HG02623 (cell line): ENCODE results near the gene RABGGTB.
"Not testable (repeated sequence)": the region's sequence is repeated elsewhere in the genome, so short reads cannot be mapped to it uniquely, and the experiment has no call there.

Experiments used
- ATAC-seq: cut with Tn5 transposase; IDR thresholded peaks from one replicate; pipeline ENCODE4 v1.9.1; 2021; ENCODE audit warnings: moderate library complexity; ENCODE audit not compliant: unreplicated experiment

The RABGGTB gene

DNA sequence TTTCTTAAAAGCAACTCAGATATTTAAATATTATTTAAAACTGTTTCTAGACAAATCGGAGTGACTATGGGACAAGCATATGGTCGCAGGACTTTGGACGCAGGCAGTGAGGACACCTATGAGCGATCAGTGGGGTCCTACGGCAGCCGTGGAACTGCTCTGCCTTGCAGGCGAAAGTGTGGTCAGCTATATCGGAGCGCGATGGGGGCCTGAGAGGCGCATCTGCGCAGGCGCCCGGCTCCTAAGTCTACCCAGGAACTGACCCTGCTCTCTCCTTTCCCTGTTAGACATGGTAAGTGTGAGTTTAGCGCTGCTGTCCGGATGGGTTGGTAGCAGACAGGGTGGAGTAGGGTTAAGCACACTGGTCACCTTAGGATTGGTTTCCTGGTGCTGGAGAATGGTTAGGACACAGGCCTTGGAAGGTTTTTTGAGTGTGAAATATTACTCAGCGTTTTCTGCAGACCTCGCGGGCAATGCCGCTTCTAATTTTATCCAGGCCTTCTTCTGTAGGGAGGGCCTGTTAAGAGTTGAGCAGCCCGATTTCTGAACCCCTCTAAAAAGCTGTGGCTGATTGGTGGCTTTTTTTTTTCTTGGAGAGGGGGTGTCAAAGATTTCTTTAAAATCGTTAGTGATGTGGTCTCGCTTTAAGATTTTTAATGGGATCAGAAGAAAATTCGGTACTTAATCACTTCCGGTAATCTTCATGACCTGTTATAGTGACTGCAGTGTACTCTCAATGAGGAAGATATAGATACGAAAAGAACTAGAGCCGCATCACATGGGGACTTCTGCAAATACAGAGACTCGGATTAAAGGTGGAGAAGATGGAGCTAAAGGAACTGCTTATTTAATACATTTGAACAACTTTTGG is at the start of gene RABGGTB:
TSS of gene RABGGTB (plus strand) at position 274 of the 871 bp plus-strand sequence. CDS start at position 290, 16 bp downstream.
- ATAC-seq, result peak; percentile 59

DNA sequence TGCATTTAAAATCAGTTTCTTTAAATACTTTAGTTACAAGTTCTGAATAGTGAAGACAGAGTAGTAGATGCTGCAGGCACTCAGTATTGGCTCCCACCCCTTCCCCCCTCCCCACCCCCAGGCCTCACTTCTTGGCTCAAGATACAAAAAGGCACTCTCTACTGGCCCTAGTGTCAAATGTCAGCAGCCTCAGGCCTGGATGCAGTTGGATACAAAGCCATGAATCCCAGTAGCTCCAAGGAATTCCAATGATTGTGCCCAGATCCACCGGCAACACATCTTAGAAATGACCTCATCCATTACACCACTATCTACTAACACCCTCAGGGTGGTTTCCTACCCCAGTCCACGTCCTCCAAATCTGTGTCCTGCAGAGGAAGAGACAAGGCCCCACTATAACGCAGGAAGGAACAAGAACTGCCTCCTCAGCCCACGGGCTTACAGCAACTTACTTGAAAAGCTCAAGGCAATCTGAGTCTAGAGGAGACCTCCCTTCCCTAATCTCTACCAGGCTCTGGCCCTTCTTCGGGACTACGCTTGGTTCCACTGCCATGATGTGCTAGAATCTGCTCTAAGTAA is 43.9 kb upstream of the RABGGTB start:
- no peak for ATAC-seq

DNA sequence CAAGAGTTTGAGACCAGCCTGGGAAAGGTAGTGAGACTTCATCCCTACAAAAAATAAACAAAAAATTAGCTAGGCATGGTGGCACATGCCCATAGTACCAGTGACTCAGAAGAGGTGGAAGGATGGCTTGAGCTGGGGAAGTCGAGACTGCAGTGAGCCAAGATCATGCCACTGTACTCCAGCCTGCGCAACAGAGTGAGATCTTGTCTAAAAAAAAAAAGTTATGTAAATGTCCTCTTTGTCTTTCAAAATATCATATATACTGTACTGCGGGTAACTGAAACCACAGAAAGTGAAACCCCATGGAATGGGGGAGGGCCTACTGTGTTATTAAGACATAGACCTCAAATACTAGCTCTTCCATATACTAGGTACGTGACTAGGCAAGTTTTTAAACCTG is 40.8 kb upstream of the RABGGTB start:
- ATAC-seq, result peak; percentile 72

DNA sequence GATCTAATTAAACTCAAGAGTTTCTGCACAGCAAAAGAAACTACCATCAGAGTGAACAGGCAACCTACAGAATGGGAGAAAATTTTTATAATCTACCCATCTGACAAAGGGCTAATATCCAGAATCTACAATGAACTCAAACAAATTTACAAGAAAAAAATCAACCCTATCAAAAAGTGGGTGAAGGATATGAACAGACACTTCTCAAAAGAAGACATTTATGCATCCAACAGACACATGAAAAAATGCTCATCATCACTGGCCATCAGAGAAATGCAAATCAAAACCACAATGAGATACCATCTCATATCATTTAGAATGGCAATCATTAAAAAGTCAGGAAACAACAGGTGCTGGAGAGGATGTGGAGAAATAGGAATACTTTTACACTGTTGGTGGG is 28.8 kb upstream of the RABGGTB start:
- ATAC-seq, result not testable (repeated sequence)

DNA sequence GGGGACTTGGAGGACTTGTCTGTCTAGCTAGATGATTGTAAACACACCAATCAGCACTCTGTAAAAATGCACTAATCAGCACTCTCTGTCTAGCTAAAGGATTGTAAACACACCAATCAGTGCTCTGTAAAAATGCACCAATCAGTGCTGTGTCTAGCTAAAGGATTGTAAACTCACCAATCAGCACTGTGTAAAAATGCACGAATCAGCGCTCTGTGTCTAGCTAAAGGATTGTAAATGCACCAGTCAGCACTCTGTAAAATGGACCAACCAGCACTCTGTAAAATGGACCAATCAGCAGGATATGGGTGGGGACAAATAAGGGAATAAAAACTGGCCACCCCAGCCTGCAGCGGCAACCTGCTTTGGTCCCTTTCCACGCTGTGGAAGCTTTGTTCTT is 27.5 kb upstream of the RABGGTB start:
- not testable (repeated sequence) for ATAC-seq

DNA sequence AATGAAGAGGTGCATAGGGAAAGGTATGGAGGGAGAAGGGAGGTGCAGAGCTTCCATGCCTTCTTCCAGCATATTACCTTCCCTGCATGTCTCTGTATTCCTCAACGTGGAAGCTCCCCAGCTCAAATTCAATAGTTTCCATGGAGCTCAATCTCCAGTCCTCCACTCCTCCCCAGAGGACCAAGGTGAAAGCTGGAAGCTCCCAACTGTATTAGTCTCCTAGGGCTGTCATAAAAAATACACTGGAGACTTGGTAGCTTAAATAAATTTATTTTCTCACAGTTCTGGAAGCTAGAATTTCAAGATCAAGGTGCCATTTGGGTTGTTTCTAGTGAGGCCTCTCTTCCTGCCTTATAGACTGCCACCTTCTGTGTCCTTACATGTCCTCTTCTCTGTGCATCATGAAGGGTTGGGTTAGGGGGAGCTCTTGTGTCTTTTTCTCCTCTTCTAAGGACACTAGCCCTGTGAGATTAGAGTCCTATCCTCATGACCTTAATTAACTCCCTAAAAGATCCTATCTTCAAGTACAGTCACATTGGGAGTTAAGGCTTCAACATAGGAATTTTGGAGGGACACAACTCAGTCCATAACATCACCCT is 21.9 kb upstream of the RABGGTB start:
- no peak for ATAC-seq

DNA sequence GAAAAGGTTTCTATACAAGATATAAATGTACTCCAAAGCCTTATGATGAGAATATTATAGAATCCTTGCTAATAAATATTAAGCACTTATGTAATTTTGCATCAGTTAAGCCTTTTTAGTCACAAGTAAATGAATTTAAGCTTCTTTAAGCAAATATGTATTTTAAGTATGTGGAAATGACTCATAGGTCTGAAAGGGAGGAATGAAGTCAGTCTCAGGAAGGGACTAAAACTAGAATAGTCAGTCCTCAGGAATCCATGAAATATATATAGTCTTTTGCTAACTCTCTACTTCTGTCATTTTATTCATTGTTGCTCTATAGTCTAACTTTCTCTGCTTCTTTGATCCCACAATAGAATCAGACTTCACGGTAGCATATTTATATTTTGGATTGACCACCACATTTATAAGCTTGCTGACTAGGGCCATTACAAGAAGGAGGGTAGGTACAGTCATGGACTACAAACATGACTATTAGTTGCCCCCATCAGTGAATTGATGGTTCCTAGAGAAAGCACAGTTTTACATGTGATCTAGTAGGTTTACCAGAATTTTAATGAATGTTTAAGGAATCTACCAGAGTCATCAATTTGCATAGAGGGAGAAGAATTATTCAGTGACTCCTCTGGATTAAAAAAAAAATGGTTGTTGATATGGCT is 20.2 kb upstream of the RABGGTB start:
- ATAC-seq, result no peak

DNA sequence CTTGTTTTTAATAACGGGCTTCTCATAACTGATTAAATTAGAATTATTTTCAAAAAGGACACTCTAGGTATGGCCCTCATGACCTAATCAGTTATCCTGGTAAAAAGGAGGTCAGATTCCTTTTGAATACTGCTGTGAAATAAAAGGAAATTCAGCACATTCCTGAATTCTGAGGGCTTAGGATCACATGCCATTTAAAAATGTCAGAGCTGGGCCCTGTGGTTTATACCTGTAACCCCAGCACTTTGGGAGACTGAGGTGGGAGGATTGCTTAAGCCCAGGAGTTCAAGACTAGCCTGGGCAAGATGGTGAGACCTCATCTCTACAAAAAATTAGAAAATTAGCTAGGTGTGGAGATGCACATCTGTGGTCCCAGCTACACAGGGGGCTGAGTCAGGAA is 18.0 kb upstream of the RABGGTB start:
- no peak for ATAC-seq

DNA sequence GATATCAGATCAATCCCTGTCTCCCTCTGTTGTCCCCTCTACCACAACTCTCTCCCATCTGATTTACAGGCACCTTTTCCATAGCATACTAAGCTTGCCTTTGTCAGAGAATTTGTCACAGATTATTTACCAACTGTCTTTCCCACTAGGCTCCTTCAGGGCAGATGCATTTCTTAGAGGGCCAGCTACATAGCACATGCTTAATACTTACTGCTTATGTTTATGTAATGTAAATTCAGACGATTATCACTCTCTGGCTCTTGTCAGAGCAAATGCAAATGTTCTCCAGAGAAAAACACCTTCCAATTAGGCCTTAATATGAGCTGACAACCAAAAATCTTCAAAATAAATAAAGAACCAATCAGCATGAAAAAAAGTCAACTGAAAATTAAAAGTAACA is 15.3 kb upstream of the RABGGTB start:
- ATAC-seq, result no peak

DNA sequence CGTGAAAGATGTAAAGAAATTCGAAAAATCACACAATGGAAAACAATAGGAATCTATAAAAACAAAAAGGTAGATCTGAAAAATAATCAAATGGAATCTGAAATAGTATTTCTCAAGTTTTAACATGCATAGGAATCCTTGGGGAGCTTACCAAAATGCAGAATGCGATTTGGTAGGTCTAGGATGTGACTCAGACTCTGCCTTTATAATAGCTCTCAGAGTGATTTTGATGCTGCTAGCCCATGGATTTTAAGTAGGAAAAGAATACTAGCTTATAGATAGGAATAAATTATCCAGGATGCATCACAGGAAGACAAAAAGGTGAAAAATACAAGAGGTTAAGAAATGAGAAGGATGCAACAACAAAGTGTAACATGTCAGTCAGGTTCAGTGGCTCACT is 14.1 kb upstream of the RABGGTB start:
- ATAC-seq, result no peak

DNA sequence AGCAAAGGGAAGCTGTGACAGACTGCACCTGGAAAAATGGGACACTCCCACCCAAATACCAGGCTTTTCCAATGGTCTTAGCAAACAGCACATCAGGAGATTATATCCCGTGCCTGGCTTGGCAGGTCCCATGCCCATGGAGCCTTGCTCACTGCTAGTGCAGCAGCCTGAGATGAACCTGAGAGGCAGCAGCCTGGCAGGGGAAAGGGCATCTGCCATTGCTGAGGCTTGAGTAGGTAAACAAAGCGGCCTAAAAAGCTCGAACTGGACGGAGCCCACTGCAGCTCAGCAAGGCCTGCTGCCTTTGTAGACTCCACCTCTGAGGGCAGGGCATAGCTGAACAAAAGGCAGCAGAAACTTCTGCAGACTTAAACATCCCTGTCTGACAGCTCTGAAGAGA is 8.2 kb upstream of the RABGGTB start:
- ATAC-seq, result not testable (repeated sequence)

DNA sequence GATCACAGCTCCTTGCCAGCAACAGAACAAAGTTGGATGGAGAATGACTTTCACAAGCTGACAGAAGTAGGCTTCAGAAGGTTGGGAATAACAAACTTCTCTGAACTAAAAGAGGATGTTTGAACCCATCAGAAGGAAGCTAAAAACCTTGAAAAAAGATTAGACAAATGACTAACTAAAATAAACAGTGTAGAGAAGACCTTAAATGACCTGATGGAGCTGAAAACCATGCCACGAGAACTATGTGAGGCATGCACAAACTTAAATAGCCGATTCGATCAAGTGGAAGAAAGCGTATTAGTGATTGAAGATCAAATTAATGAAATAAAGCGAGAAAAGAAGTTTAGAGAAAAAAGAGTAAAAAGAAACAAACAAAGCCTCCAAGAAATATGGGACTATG is 7.4 kb upstream of the RABGGTB start:
- not testable (repeated sequence) for ATAC-seq

DNA sequence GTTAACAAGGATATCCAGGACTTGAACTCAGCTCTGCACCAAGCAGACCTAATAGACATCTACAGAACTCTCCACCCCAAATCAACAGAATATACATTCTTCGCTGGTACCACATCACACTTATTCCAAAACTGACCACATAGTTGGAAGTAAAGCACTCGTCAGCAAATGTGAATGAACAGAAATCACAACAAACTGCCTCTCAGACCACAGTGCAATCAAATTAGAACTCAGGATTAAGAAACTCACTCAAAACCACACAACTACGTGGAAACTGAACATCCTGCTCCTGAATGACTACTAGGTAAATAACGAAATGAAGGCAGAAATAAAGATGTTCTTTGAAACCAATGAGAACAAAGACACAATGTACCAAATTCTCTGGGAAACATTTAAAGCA is 5.9 kb upstream of the RABGGTB start:
- ATAC-seq, result not testable (repeated sequence)

DNA sequence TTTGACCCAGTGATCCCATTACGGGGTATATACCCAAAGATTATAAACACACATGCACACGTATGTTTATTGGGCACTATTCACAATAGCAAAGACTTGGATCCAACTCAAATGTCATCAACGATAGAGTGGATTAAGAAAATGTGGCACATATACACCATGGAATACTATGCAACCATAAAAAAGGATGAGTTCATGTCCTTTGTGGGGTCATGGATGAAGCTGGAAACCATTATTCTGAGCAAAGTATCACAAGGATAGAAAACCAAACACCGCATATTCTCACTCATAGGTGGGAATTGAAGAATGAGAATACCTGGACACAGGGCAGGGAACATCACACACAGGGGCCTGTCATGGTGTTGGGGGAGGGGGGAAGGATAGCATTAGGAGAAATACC is 2.1 kb upstream of the RABGGTB start:
- ATAC-seq, result not testable (repeated sequence)

DNA sequence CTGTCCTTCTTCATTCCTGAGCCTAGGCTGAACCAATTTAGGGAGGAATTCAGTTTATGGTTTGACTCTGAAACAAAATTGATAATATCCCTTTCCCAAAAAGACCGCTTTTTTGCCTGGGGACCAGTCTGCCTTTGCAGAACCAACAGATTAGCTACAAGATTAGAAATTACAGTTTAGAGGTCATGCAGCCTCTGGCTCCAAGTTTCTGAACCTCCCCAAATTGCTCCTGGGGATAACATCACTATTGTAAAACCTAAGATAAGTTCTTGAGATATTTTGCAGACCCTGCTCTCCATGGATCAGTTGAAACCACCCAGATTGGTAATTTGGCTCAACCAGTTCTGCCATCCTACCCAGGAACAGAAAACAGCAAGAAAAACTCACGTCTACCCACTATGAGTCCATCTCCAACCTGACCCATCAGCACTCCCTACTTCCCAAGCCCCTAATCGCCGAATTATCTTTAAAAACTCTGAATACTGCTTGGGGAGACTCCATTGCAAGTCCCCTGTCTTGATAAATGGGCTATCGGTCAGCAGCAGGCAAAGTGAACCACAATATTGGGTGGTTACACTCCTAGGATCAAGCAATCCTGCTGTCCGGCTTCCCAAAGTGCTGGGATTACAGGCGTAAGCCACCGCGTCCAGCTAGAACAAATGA is 605 bp upstream of the RABGGTB start:
- ATAC-seq, result peak; percentile 12

DNA sequence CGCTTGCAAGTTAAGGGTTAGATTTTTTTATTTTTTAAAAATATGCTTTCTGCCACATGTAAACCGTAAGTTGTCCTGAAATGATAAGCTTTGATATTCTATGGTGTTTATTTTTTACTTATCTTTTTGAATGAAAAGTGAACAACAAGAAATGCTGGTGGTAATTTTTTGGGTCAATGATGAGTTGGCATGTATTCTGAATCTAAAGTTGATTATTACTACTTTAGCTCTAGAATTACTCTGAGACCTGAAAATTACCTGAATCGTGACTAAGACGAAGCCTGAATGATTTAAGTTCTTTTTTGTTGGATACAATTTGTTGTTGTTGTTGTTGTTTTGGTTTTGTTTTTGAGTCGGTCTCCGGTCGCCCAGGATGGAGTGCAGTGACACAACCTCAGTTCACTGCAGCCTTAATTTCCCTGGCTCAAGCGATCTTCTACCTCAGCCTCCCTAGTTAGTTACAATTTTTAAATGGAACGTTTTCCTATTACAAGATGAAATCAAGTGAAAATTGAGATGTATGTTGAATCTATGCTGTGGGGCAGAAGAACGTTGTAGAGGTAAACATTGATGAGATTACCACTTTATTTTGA is 941 bp downstream of the RABGGTB start:
- ATAC-seq, result no peak

DNA sequence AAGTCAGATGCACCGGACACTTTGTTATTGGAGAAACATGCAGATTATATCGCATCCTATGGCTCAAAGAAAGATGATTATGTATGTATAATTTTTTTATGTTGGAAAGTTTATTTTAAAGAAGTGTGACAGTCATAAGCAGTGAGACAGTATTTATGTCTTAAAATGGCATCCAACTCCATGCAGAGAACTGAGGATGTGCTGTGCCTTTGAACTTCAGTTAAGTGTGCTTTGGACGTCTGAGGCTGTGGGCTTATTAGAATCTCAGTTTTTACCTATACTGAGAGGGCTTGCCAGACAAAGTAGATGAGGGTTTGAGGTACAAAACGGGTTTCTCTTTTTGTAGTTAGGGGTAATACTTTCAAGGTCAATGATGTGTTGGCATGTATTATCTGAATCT is 1.5 kb downstream of the RABGGTB start:
- no peak for ATAC-seq

DNA sequence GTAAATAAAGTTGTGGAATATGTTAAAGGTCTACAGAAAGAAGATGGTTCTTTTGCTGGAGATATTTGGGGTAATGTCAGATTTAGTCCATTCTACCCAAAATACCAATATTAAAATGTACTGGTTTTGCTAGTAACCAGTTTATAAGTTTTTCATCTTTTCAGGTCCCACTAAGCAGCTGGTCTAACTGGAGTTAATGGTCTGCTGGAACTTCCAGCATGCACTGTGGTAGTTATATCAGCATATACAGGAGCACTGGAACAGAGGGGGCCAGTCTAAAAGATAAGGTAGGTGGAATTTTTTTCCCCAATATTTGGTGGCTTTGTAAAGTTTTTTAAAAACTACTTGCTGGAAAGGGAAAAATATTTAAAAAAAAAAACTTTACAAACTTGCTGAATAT is 3.9 kb downstream of the RABGGTB start:
- ATAC-seq, result no peak

DNA sequence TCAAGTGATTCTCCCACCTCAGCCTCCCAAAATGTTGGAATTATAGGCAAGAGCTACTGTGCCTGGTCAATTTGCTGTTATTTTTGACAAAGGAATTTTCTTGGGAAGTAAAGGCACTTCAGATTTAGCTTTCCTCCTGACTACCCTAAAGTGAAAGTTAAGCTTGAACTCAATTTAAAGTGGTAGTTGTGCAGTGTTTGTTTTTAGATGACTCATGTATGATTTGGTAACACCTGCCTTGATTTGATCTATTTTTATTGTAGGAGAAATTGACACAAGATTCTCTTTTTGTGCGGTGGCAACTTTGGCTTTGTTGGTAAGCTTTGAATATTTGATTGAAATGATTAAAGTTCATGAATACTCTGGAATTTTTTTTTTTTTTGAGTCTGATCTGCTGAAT is 5.0 kb downstream of the RABGGTB start:
- ATAC-seq, result no peak

DNA sequence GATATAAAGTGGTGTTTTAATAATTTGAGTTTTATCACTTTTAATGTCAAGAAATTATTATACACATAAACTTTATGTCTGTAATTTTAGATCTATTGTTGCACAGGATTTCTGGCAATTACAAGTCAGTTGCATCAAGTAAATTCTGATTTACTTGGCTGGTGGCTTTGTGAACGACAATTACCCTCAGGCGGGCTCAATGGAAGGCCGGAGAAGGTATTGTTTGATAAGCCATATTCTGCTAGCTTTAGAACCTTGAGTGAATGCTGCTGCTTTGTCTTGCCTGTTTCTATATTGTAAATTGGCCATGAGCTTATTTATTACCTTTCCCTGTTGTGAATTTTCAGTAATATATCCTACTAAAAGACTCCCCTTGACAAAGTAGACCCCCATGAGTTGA is 6.0 kb downstream of the RABGGTB start:
- ATAC-seq, result no peak

DNA sequence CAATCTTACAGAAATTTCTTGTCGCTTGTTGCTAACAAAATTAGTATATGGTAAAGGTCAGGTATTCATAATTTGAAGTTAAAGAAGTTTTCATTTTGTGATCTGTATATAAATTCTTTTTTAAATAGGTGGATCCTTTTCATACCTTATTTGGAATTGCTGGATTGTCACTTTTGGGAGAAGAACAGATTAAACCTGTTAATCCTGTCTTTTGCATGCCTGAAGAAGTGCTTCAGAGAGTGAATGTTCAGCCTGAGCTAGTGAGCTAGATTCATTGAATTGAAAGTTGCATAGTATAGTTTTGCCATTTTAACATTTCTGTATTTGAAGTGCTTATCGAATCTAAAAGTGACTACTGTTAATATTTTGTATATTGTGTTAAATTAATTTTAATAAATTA is 8.3 kb downstream of the RABGGTB start:
- ATAC-seq, result no peak
